NCI-H128 (cell line): ENCODE results near the gene COL19A1.

Experiments used
- DNase-seq: peaks from one replicate; lab custom pipeline; 2025; ENCODE audit not compliant: unreplicated experiment; lab: John Stamatoyannopoulos, UW

COL19A1 gene

GRCh38 chr6:70119218-70119835 lies 253.0 kb downstream of the COL19A1 start:
- no peak for DNase-seq

- DNase-seq = no peak
These were observed 258.1 kb downstream of the COL19A1 start for GRCh38 chr6:70124443-70124842.

- no peak for DNase-seq
These were observed 258.7 kb downstream of the COL19A1 start for GRCh38 chr6:70124882-70125545.

GRCh38 chr6:70125602-70126001 lies 259.2 kb downstream of the COL19A1 start:
- no peak for DNase-seq

GRCh38 chr6:70129341-70129740 lies 263.0 kb downstream of the COL19A1 start:
- DNase-seq = no peak

GRCh38 chr6:70130865-70131264 lies 264.5 kb downstream of the COL19A1 start:
- DNase-seq = no peak

GRCh38 chr6:70131528-70131927 lies 265.2 kb downstream of the COL19A1 start:
- DNase-seq = no peak

GRCh38 chr6:70133246-70133645 lies 266.9 kb downstream of the COL19A1 start:
- no peak for DNase-seq

- DNase-seq = no peak
These were observed 268.2 kb downstream of the COL19A1 start for GRCh38 chr6:70134542-70134941.

GRCh38 chr6:70135219-70136160 lies 269.1 kb downstream of the COL19A1 start:
- DNase-seq = no peak

GRCh38 chr6:70136996-70137395 lies 270.6 kb downstream of the COL19A1 start:
- no peak for DNase-seq

- no peak for DNase-seq
These were observed 274.1 kb downstream of the COL19A1 start for GRCh38 chr6:70140496-70140895.

- no peak for DNase-seq
These were observed 275.7 kb downstream of the COL19A1 start for GRCh38 chr6:70142034-70142433.

GRCh38 chr6:70145178-70145577 lies 278.8 kb downstream of the COL19A1 start:
- DNase-seq = no peak

GRCh38 chr6:70149209-70149788 lies 282.9 kb downstream of the COL19A1 start:
- no peak for DNase-seq

- no peak for DNase-seq
These were observed 284.2 kb downstream of the COL19A1 start for GRCh38 chr6:70150521-70150920.

GRCh38 chr6:70151616-70152015 lies 285.3 kb downstream of the COL19A1 start:
- DNase-seq = no peak

- DNase-seq = no peak
These were observed 286.4 kb downstream of the COL19A1 start for GRCh38 chr6:70152786-70153185.

GRCh38 chr6:70157086-70157485 lies 290.7 kb downstream of the COL19A1 start:
- no peak for DNase-seq

GRCh38 chr6:70160276-70160675 lies 293.9 kb downstream of the COL19A1 start:
- no peak for DNase-seq

- DNase-seq = no peak
These were observed 296.6 kb downstream of the COL19A1 start for GRCh38 chr6:70162972-70163371.
